Muscle of arm (tissue), 14 donors: ENCODE measurements around the gene MMP27. TPM values are rescaled to one million over a fixed set of nuclear protein-coding genes. Genes with fewer than 3 reads are reported as not detected.
A peak's percentile ranks its signal among the peaks of the same experiment; 100 is the strongest.
"Not testable (repeated sequence)": the region's sequence is repeated elsewhere in the genome, so short reads cannot be mapped to it uniquely, and the experiment has no call there.

ENCODE experiments used
- DNase-seq: peaks from one replicate; pipeline ENCODE4 v3.0.0-alpha.2; 2013
- long read RNA-seq, 11 donors: transcript quantifications; one replicate each; lab custom pipeline, GENCODE V29; 2026
- polyA plus RNA-seq, 12 donors: library from polyadenylated mRNA; unstranded; fragments of 120-200 nt; gene quantifications; one replicate each; pipeline ENCODE4 v1.2.1, GENCODE V29; 2013; ENCODE audit not compliant: insufficient read length in 12 of 12

Gene MMP27
- polyA plus RNA-seq = 1 to 10 TPM in 2 of 12 donors, under 1 TPM in 4, not detected in 6; 0.08 to 2.5 (median 0.29) TPM
- long read RNA-seq, donor 1 = 0 reads
- long read RNA-seq, donor 2 = 0 reads
- long read RNA-seq, donor 3 = 0 reads
- long read RNA-seq, donor 4 = 0 reads
- long read RNA-seq, donor 5 = 0 reads
- long read RNA-seq, donor 6 = 0 reads
- long read RNA-seq, donor 7 = 0 reads
- long read RNA-seq, donor 8 = 0 reads
- long read RNA-seq, donor 9 = 0 reads
- long read RNA-seq, donor 10 = 0 reads
- long read RNA-seq, donor 11 = 0 reads

GRCh38 chr11:102705626-102706025 lies at the start of gene MMP27:
Gene MMP27 (minus strand): TSS chr11:102705769. CDS start chr11:102705714, 55 bp downstream.
- no peak for DNase-seq

DNA sequence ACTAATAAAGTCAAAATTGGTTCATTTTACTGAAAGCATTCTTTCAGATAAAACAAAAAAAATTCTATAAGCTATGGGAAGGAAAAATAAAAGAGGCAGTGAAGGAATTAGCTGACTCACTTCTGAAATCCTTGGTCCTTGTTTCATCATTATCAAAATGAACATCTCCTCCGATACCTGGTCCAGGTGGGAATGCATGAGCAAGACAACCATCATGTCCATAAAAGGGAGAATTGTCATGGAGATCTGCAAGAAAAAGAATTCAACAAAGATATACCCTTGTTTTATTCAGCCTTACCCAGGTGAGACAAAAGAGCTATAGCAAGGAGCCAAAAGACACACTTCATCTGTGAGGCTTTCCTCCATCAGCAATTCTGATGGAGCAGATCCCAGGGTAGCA lies 47.7 kb upstream of the MMP27 start:
- DNase-seq = no peak

- DNase-seq = no peak
Observed at GRCh38 chr11:102751673-102752072, 46.1 kb upstream of the MMP27 start.

GRCh38 chr11:102749101-102749722 lies 43.6 kb upstream of the MMP27 start:
- DNase-seq = no peak

GRCh38 chr11:102746746-102747578 lies 41.4 kb upstream of the MMP27 start:
- not testable (repeated sequence) for DNase-seq

GRCh38 chr11:102734650-102735049 lies 29.1 kb upstream of the MMP27 start:
- no peak for DNase-seq

- DNase-seq = no peak
Observed at GRCh38 chr11:102733232-102733875, 27.8 kb upstream of the MMP27 start.

- not testable (repeated sequence) for DNase-seq
Observed at GRCh38 chr11:102730944-102731343, 25.4 kb upstream of the MMP27 start.

DNA sequence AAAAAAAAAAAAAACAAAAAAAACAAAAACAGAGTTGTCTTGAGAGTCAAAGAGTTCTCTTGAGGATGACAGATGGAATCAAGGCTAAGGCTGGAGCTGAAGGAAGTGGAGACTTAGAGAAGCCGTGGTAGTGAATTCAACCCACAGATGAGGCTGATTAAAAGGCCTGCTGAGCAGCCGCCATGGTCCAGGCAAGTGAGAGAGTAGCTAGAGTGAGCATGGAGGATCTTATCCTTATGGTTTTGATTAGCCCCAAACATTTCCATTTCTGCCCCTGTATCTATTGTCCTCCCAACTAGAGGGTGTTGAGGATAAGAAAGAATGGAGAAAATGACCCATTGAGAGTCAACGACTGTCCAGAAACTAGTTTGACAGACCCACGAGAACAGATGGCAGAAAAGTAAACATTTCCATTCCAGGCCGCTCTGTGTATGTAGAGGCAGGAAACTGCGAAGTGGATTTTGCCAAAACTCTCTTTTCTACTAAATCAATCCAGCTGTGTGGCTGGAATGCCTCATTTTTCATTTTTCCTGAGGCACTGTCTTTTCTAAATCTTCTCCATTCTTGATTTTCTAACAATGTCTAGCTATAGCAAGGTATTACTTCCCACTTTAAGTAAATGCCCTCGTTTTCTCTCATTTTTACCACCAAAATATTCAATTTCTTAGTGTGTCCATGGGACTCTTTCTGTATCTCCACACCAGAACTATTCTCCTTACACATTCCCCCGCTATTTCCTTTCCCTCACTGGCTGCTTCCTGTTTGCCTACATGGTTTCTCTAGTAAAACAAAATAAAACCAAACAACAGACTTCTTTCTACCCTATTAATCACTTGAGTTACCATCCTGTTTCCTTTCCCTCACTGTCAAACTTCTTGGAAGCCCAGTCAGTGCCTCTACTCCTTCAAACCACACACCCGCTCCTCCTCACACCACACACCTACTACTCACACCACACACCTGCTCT lies 24.6 kb upstream of the MMP27 start:
- DNase-seq = peak; percentile 32

GRCh38 chr11:102727890-102728289 lies 22.3 kb upstream of the MMP27 start:
- no peak for DNase-seq

GRCh38 chr11:102724904-102725500 lies 19.4 kb upstream of the MMP27 start, which contains the start of gene MMP8:
Gene MMP8 (minus strand): TSS chr11:102724954. CDS start chr11:102724855, 99 bp downstream.
- DNase-seq = no peak

GRCh38 chr11:102722821-102723220 lies 17.3 kb upstream of the MMP27 start:
- no peak for DNase-seq

DNA sequence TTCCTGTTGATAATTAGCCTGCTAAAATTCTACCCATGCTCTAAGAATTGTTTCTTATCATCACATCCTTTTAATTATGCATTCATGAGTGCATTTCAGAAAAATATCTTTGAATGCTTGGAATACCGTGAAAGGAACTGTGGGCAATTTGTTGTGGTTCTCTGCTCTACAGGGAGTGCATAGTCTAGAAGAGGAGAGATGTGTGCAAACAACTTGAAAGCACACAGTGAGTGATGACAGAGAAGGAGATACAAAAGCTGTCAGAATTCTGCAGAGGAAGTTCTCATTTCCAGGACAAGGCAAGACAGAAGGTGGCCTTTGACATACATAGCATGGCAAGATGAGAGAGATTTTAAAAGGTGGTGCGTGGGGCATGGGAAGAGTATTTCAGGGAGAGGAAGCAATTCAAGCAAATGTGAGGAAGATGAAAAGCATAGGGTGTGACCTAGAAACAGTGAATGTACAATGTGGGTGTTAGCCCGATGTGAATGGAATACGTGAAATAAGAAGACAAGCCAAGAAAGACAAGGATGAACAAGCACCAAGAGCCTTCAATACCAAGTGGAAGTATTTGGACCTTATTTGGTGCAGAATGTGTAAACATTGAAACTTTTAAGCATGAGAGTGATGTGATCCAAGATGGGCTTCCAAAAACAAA lies 14.2 kb upstream of the MMP27 start:
- no peak for DNase-seq

- no peak for DNase-seq
Observed at GRCh38 chr11:102717280-102717679, 11.7 kb upstream of the MMP27 start.

DNA sequence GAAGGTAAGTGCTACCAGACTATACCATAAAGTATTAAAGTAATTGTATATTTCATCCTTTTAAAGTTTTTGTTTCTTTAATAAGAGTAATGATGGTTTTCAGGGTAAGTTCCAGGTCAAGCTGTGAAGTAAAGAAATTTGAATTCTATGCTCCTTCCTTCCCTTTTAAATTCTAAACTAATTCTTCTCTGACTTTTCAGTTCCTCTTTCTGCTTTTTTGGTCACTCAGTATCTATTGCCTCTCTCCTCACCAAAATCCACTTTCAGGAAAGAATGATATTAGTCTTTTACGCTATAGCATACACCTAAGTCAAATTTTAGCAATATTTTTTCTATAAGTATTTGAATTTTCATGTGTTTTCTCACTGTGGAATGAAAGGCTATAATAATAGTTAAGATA lies 11.0 kb upstream of the MMP27 start:
- DNase-seq = no peak

- no peak for DNase-seq
Observed at GRCh38 chr11:102712137-102712536, 6.6 kb upstream of the MMP27 start.

- DNase-seq = no peak
Observed at GRCh38 chr11:102709201-102709945, 3.8 kb upstream of the MMP27 start.

DNA sequence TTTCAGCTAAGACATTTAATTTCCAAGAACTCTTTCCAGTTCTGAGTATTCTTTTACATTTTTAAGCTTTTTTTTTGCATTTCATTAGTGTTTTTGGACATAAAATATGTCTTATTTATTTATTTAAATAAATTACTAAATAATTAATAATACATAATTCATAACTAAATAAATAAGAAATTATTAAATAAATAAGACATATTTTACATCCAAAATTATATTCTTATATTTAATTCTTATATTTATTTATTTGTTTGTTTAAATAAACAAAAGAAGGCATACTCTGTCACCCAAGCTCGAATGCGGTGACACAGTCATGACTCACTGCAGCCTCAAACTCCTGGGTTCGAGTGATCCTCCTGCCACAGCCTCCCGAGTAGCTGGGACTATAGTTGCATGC lies 3.1 kb upstream of the MMP27 start:
- no peak for DNase-seq

- DNase-seq = no peak
Observed at GRCh38 chr11:102704841-102705240, 728 bp downstream of the MMP27 start.
